ENCODE measurements around the gene ZNF385C. TPM values are rescaled to one million over a fixed set of nuclear protein-coding genes. Genes with fewer than 3 reads are reported as not detected.

Gene ZNF385C
- total and polyA plus RNA-seq, 2 of the 13 experiments (the other 11 are each of a cell fraction or from before 2014, with no cell fraction given): 2.3 to 6.1 TPM

DNA sequence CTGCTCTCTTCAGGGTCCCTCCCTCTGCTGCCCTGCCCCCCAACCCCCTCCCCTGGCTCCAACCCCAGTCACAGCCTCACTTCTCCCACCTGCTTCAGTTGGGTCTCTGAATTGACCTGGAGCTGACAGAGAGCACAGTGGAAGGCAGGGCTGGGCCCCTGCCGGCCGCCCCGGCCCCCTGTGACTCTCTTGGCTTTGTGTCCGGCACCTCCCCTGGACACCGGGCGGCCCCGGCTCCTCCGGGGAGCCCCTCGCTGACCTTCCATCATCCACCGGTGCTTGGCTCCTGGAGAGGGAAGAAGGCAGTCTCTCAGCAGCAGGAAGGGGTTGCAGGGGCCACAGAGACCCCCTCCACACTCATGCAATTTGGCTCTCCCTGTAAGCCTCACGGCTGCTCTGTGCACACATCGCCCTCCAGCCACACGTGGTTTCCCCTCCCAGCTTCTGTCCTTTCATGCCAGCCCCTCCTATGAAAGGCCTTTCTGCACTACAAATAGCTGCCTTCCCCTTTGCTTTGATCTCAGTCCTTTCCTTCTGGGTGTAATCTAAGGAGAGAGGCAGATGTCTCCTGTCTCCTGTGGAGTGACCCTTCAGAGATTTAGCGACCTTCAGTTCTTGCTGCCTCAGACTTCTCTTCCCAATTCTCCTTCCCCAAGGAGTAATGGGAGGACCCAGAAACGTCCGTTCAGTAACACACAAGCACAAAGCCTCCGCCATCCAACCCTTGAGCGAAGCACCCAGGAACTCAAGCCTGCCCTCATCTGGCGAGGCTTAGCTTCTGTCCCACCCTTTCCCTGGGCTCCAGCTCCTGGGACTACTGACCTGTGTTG lies 70.1 kb downstream of the ZNF385C start (continued):
- TF ChIP-seq, protein P1, sequence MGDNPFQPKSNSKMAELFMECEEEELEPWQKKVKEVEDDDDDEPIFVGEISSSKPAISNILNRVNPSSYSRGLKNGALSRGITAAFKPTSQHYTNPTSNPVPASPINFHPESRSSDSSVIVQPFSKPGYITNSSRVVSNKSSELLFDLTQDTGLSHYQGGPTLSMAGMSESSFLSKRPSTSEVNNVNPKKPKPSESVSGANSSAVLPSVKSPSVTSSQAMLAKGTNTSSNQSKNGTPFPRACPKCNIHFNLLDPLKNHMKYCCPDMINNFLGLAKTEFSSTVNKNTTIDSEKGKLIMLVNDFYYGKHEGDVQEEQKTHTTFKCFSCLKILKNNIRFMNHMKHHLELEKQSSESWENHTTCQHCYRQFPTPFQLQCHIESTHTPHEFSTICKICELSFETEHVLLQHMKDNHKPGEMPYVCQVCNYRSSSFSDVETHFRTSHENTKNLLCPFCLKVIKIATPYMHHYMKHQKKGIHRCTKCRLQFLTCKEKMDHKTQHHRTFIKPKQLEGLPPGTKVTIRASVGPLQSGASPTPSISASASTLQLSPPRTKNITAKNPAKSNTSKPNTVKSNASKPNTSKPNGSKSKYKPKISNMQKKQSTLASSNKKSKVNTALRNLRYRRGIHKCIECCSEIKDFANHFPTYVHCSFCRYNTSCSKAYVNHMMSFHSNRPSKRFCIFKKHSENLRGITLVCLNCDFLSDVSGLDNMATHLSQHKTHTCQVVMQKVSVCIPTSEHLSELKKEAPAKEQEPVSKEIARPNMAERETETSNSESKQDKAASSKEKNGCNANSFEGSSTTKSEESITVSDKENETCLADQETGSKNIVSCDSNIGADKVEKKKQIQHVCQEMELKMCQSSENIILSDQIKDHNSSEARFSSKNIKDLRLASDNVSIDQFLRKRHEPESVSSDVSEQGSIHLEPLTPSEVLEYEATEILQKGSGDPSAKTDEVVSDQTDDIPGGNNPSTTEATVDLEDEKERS (CRISPR knock-in tag; IDR thresholded peaks at IDR 0.05): no peak
- TF ChIP-seq FOXP1 (IDR thresholded peaks at IDR 0.05) (no peak), FOXP1 (CRISPR knock-in tag; IDR thresholded peaks at IDR 0.05) (no peak; the same call in 1 of the 2 replicates), U2AF2 (IDR thresholded peaks at IDR 0.05; ENCODE audit: low read depth, low read length) (no peak), HOXA9 (CRISPR knock-in tag; IDR thresholded peaks at IDR 0.05; ENCODE audit: borderline replicate concordance) (no peak), NR3C1 (CRISPR knock-in tag; IDR thresholded peaks at IDR 0.05) (no peak), POLR2A (IDR thresholded peaks at IDR 0.05; ENCODE audit: insufficient read depth in 1 of 2, low read depth in 2 of 2, low read length in 2 of 2) (peak in 1 of 2 experiments; percentile 45; a peak in 1 of 4 replicates), ZNF331 (CRISPR knock-in tag; IDR thresholded peaks at IDR 0.05) (no peak), ZNF761 (CRISPR knock-in tag; conservative IDR thresholded peaks at IDR 0.05) (no peak), RFXANK (CRISPR knock-in tag; IDR thresholded peaks at IDR 0.05) (no peak), CHCHD3 (CRISPR knock-in tag; IDR thresholded peaks at IDR 0.05) (no peak), SMAD3 (CRISPR knock-in tag; IDR thresholded peaks at IDR 0.05) (peak; percentile 30; the same call in 1 of the 2 replicates), MIXL1 (CRISPR knock-in tag; IDR thresholded peaks at IDR 0.05) (peak; percentile 20; the same call in 1 of the 2 replicates), FOXK2 (IDR thresholded peaks at IDR 0.05) (no peak), NFKBIZ (CRISPR knock-in tag; IDR thresholded peaks at IDR 0.05) (no peak), JARID2 (CRISPR knock-in tag; IDR thresholded peaks at IDR 0.05; ENCODE audit: insufficient replicate concordance) (no peak)
- TF ChIP-seq, protein P2, sequence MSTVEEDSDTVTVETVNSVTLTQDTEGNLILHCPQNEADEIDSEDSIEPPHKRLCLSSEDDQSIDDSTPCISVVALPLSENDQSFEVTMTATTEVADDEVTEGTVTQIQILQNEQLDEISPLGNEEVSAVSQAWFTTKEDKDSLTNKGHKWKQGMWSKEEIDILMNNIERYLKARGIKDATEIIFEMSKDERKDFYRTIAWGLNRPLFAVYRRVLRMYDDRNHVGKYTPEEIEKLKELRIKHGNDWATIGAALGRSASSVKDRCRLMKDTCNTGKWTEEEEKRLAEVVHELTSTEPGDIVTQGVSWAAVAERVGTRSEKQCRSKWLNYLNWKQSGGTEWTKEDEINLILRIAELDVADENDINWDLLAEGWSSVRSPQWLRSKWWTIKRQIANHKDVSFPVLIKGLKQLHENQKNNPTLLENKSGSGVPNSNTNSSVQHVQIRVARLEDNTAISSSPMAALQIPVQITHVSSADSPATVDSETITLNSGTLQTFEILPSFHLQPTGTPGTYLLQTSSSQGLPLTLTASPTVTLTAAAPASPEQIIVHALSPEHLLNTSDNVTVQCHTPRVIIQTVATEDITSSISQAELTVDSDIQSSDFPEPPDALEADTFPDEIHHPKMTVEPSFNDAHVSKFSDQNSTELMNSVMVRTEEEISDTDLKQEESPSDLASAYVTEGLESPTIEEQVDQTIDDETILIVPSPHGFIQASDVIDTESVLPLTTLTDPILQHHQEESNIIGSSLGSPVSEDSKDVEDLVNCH (CRISPR knock-in tag; IDR thresholded peaks at IDR 0.05): no peak
- TF ChIP-seq, protein P3, sequence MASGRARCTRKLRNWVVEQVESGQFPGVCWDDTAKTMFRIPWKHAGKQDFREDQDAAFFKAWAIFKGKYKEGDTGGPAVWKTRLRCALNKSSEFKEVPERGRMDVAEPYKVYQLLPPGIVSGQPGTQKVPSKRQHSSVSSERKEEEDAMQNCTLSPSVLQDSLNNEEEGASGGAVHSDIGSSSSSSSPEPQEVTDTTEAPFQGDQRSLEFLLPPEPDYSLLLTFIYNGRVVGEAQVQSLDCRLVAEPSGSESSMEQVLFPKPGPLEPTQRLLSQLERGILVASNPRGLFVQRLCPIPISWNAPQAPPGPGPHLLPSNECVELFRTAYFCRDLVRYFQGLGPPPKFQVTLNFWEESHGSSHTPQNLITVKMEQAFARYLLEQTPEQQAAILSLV (CRISPR knock-in tag; IDR thresholded peaks at IDR 0.05; ENCODE audit: borderline replicate concordance): no peak
- TF ChIP-seq, protein P4, sequence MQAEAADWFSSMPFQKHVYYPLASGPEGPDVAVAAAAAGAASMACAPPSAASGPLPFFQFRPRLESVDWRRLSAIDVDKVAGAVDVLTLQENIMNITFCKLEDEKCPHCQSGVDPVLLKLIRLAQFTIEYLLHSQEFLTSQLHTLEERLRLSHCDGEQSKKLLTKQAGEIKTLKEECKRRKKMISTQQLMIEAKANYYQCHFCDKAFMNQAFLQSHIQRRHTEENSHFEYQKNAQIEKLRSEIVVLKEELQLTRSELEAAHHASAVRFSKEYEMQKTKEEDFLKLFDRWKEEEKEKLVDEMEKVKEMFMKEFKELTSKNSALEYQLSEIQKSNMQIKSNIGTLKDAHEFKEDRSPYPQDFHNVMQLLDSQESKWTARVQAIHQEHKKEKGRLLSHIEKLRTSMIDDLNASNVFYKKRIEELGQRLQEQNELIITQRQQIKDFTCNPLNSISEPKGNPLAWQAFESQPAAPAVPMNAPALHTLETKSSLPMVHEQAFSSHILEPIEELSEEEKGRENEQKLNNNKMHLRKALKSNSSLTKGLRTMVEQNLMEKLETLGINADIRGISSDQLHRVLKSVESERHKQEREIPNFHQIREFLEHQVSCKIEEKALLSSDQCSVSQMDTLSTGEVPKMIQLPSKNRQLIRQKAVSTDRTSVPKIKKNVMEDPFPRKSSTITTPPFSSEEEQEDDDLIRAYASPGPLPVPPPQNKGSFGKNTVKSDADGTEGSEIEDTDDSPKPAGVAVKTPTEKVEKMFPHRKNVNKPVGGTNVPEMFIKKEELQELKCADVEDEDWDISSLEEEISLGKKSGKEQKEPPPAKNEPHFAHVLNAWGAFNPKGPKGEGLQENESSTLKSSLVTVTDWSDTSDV (CRISPR knock-in tag; IDR thresholded peaks at IDR 0.05): no peak
- TF ChIP-seq, protein P5, sequence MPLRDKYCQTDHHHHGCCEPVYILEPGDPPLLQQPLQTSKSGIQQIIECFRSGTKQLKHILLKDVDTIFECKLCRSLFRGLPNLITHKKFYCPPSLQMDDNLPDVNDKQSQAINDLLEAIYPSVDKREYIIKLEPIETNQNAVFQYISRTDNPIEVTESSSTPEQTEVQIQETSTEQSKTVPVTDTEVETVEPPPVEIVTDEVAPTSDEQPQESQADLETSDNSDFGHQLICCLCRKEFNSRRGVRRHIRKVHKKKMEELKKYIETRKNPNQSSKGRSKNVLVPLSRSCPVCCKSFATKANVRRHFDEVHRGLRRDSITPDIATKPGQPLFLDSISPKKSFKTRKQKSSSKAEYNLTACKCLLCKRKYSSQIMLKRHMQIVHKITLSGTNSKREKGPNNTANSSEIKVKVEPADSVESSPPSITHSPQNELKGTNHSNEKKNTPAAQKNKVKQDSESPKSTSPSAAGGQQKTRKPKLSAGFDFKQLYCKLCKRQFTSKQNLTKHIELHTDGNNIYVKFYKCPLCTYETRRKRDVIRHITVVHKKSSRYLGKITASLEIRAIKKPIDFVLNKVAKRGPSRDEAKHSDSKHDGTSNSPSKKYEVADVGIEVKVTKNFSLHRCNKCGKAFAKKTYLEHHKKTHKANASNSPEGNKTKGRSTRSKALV (CRISPR knock-in tag; IDR thresholded peaks at IDR 0.05): no peak
